Measurements from ENCODE around the gene OPALIN. TPM values are rescaled to one million over a fixed set of nuclear protein-coding genes. Genes with fewer than 3 reads are reported as not detected.
A peak's percentile ranks its signal among the peaks of the same experiment; 100 is the strongest.

OPALIN gene
- total RNA-seq, 1 donor from 2014 or later = not detected

- ATAC-seq (no peak), DNase-seq (no peak)
- intact Hi-C loops (cut with micrococcal nuclease) = no loop called here
These were observed 17.3 kb downstream of the OPALIN start for GRCh38 chr10:96341219-96342182.

- ATAC-seq (peak; percentile 83), DNase-seq (peak; percentile 63)
- intact Hi-C loops (cut with micrococcal nuclease) = loop anchor here (10.0 kb wide), 1 partner anchor 325 kb away; no protein-coding TSS in a partner anchor
These were observed 18.6 kb downstream of the OPALIN start for GRCh38 chr10:96339956-96340904.

- ATAC-seq (peak; percentile 47), DNase-seq (no peak)
- intact Hi-C loops (cut with micrococcal nuclease) = loop anchor here (10.0 kb wide), 1 partner anchor 325 kb away; no protein-coding TSS in a partner anchor
These were observed 19.4 kb downstream of the OPALIN start for GRCh38 chr10:96339383-96339782.

- DNase-seq = no peak
- ATAC-seq = no peak
- intact Hi-C loops (cut with micrococcal nuclease) = loop anchor here (10.0 kb wide), 1 partner anchor 324 kb away; no protein-coding TSS in a partner anchor
These were observed 20.4 kb downstream of the OPALIN start for GRCh38 chr10:96338279-96338925.

- no peak for ATAC-seq
- DNase-seq = no peak
- intact Hi-C loops (cut with micrococcal nuclease) = loop anchor here (10.0 kb wide), 1 partner anchor 322 kb away; no protein-coding TSS in a partner anchor
These were observed 21.7 kb downstream of the OPALIN start for GRCh38 chr10:96337106-96337505.

- DNase-seq (no peak), ATAC-seq (peak; percentile 57)
- intact Hi-C loops (cut with micrococcal nuclease) = loop anchor here (10.0 kb wide), 1 partner anchor 320 kb away; no protein-coding TSS in a partner anchor
These were observed 23.9 kb downstream of the OPALIN start for GRCh38 chr10:96334616-96335526.

GRCh38 chr10:96333101-96333500 is 25.7 kb downstream of the OPALIN start:
- intact Hi-C loops (cut with micrococcal nuclease) = loop anchor here (10.0 kb wide), 1 partner anchor 318 kb away; no protein-coding TSS in a partner anchor
- DNase-seq (no peak), ATAC-seq (no peak)

GRCh38 chr10:96327462-96327861 is 31.3 kb downstream of the OPALIN start:
- DNase-seq (no peak), ATAC-seq (peak; percentile 34)
- intact Hi-C loops (cut with micrococcal nuclease) = no loop called here

GRCh38 chr10:96325719-96326373 is 33.0 kb downstream of the OPALIN start:
- ATAC-seq = no peak
- intact Hi-C loops (cut with micrococcal nuclease) = no loop called here
- no peak for DNase-seq

GRCh38 chr10:96324447-96324846 is 34.4 kb downstream of the OPALIN start:
- no peak for DNase-seq
- ATAC-seq = no peak
- intact Hi-C loops (cut with micrococcal nuclease) = no loop called here

GRCh38 chr10:96322275-96322674 is 36.5 kb downstream of the OPALIN start:
- no peak for DNase-seq
- intact Hi-C loops (cut with micrococcal nuclease) = no loop called here
- no peak for ATAC-seq

- intact Hi-C loops (cut with micrococcal nuclease) = no loop called here
- ATAC-seq = no peak
- DNase-seq = no peak
These were observed 37.0 kb downstream of the OPALIN start for GRCh38 chr10:96321822-96322221.

- ATAC-seq = no peak
- intact Hi-C loops (cut with micrococcal nuclease) = no loop called here
- no peak for DNase-seq
These were observed 38.9 kb downstream of the OPALIN start for GRCh38 chr10:96319754-96320474.

- ATAC-seq (no peak), DNase-seq (no peak)
- intact Hi-C loops (cut with micrococcal nuclease) = no loop called here
These were observed 41.6 kb downstream of the OPALIN start for GRCh38 chr10:96317067-96317833.

GRCh38 chr10:96313344-96313743 is 45.5 kb downstream of the OPALIN start:
- intact Hi-C loops (cut with micrococcal nuclease) = no loop called here
- DNase-seq = no peak
- no peak for ATAC-seq

GRCh38 chr10:96311180-96311715 is 47.6 kb downstream of the OPALIN start:
- intact Hi-C loops (cut with micrococcal nuclease) = no loop called here
- ATAC-seq (peak; percentile 53), DNase-seq (no peak)

All from left ventricle myocardium superior (tissue), 1 donor.